PC-9 (cell line): ENCODE results near the gene PIK3CB. TPM values are rescaled to one million over a fixed set of nuclear protein-coding genes. Genes with fewer than 3 reads are reported as not detected.

ENCODE experiments used
- BruUV-seq: library from RNA; stranded (reverse); fragments of 400-500 nt; replicated peaks from 2 replicates; lab custom pipeline; 2021; lab: Mats Ljungman, UMichigan
- CTCF ChIA-PET: fragments of 300-600 bp; sonication (Branson Sonifier 250); formaldehyde crosslinking; loops from one replicate; lab custom pipeline; 2022; ENCODE audit warnings: antibody characterized with exemption; lab: Charles Lee
- POLR2A ChIA-PET: fragments of 300-600 bp; sonication (Branson Sonifier 250); formaldehyde crosslinking; loops from one replicate; lab custom pipeline; 2022; ENCODE audit warnings: antibody characterized with exemption; ENCODE audit not compliant: unreplicated experiment; lab: Charles Lee
- DNase-seq, 2 experiments: peaks; one replicate each; pipeline versions ENCODE4 v3.0.0 to v3.0.0-alpha.2; 2015 to 2022; ENCODE audit warnings: mixed read lengths in 1 of 2
- H2AFZ ChIP-seq: fragments of 200-600 bp; sonication (generic); 2 replicates; pipeline ENCODE4 v1.8.1; 2017; ENCODE audit warnings: antibody characterized with exemption
- H3F3A ChIP-seq: fragments of 200-600 bp; sonication (generic); 2 replicates; pipeline ENCODE4 v1.8.1; 2017; ENCODE audit warnings: antibody characterized with exemption, mild to moderate bottlenecking, low read depth; ENCODE audit not compliant: insufficient read depth
- H3K27ac ChIP-seq: fragments of 200-600 bp; sonication (generic); 2 replicates; pipeline ENCODE4 v1.6.1; 2016; ENCODE audit warnings: mixed run types
- H3K27me3 ChIP-seq: fragments of 200-600 bp; sonication (generic); 2 replicates; pipeline ENCODE4 v1.6.1; 2016; ENCODE audit warnings: low read depth, mixed run types; ENCODE audit not compliant: insufficient read depth
- H3K36me3 ChIP-seq: fragments of 200-600 bp; sonication (generic); 2 replicates; pipeline ENCODE4 v1.6.1; 2016; ENCODE audit warnings: low read depth, mixed run types
- H3K4me1 ChIP-seq: fragments of 200-600 bp; sonication (generic); replicated peaks from 2 replicates; pipeline ENCODE4 v1.6.1; 2016; ENCODE audit warnings: mixed run types; ENCODE audit not compliant: insufficient read depth
- H3K4me2 ChIP-seq: fragments of 200-600 bp; sonication (generic); 2 replicates; pipeline ENCODE4 v1.6.1; 2017; ENCODE audit warnings: mixed run types
- H3K4me3 ChIP-seq: fragments of 200-600 bp; sonication (generic); 2 replicates; pipeline ENCODE4 v1.6.1; 2016; ENCODE audit warnings: mixed run types
- H3K79me2 ChIP-seq: fragments of 200-600 bp; sonication (generic); 2 replicates; pipeline ENCODE4 v1.6.1; 2017; ENCODE audit warnings: low read depth, mixed run types
- H3K9me2 ChIP-seq: fragments of 200-600 bp; sonication (generic); 2 replicates; pipeline ENCODE4 v1.8.1; 2017; ENCODE audit warnings: mild to moderate bottlenecking; ENCODE audit not compliant: insufficient read depth
- H3K9me3 ChIP-seq: fragments of 200-600 bp; sonication (generic); 2 replicates; pipeline ENCODE4 v1.8.1; 2016; ENCODE audit warnings: low read depth; ENCODE audit not compliant: insufficient read depth
- H4K20me1 ChIP-seq: fragments of 200-600 bp; sonication (generic); 2 replicates; pipeline ENCODE4 v1.8.1; 2017; ENCODE audit not compliant: insufficient read depth
- EZH2 ChIP-seq: fragments of 200-600 bp; sonication (generic); IDR thresholded peaks from 2 replicates; pipeline ENCODE4 v1.8.0; 2017; ENCODE audit warnings: antibody characterized with exemption, low read depth
- intact Hi-C: fragments of 100-400 bp; cut with micrococcal nuclease; formaldehyde crosslinking; loops from one replicate; pipeline ENCODE4 v1.10.0; 2022; ENCODE audit not compliant: unreplicated experiment
- total RNA-seq: library from RNA; stranded (reverse); gene quantifications from 2 replicates; pipeline ENCODE4 v1.2.3, GENCODE V29; 2021
- TF ChIP-seq, protein P1 (sequence below): fragments of 200-600 bp; sonication (generic); conservative IDR thresholded peaks from 2 replicates; pipeline ENCODE4 v1.6.1; 2017; ENCODE audit warnings: mixed run types, antibody characterized with exemption, mild to moderate bottlenecking, moderate library complexity

PIK3CB gene
- total RNA-seq, 1 experiment from 2014 or later: 47.8 TPM

DNA sequence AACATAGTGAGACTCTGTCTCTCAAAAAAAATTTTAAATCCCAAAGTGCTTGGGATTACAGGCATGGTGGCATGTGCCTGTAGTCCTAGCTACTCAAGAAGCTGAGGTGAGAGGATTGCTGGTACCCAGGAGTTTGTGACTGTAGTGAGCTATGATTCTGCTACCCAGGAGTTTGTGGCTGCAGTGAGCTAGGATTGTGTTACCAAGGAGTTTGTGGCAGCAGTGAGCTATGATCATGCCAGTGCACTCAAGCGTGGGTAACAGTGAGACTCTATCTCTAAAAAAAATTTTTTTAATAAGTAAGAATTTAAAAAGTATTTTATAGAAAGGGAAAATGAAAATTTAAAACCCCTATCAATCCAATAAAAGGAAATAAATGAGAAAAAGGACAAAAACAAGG is 156.6 kb downstream of the PIK3CB start:
- Histone ChIP-seq H3K4me1 (no peaks in the 10 kb centered on the region; the same call in 1 of the 2 replicates), H3K9me2 (no peaks in the 10 kb centered on the region), H3K4me3 (no peak overlapping the region), H3K4me2 (no peak overlapping the region), H2AFZ (no peak overlapping the region), H3K27me3 (no peaks in the 10 kb centered on the region), H3F3A (peaks cover 3% of the 10 kb centered on the region; the same call in 1 of the 2 replicates), H3K27ac (no peak overlapping the region), H3K36me3 (peaks cover 19% of the 10 kb centered on the region), H3K79me2 (no peaks in the 10 kb centered on the region), H4K20me1 (no peaks in the 10 kb centered on the region), H3K9me3 (peaks cover 20% of the 10 kb centered on the region)
- POLR2A ChIA-PET: no interaction called here
- DNase-seq: no peak
- CTCF ChIA-PET: interaction anchor here (0.6 to 1.2 kb wide), 2 partner anchors 32 to 237 kb away, joined by 4 to 18 read pairs; no protein-coding TSS in a partner anchor
- no TSS peak for BruUV-seq
- TF ChIP-seq EZH2: no peak
- TF ChIP-seq, protein P1, sequence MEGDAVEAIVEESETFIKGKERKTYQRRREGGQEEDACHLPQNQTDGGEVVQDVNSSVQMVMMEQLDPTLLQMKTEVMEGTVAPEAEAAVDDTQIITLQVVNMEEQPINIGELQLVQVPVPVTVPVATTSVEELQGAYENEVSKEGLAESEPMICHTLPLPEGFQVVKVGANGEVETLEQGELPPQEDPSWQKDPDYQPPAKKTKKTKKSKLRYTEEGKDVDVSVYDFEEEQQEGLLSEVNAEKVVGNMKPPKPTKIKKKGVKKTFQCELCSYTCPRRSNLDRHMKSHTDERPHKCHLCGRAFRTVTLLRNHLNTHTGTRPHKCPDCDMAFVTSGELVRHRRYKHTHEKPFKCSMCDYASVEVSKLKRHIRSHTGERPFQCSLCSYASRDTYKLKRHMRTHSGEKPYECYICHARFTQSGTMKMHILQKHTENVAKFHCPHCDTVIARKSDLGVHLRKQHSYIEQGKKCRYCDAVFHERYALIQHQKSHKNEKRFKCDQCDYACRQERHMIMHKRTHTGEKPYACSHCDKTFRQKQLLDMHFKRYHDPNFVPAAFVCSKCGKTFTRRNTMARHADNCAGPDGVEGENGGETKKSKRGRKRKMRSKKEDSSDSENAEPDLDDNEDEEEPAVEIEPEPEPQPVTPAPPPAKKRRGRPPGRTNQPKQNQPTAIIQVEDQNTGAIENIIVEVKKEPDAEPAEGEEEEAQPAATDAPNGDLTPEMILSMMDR: no peak
- intact Hi-C loops: no loop called here

DNA sequence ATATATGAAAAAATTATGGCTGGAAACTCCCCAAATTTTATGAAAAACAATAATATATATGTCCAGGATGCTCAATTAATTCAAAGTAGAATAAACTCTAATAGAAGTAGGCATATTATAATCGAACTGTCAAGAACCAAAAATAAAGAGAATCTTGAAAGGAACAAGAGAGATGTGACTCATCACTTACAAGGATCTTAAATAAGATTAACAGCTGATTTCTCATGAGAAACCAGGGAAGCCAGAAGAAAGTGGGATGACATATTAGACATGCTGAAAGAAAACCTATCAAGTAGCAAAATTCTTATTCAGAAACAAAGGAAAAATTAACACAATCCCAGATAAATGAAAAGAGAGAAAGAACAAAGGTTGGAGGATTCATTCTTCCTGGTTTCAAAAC is 159.3 kb downstream of the PIK3CB start:
- POLR2A ChIA-PET: no interaction called here
- Histone ChIP-seq H3K9me3 (peaks cover 20% of the 10 kb centered on the region), H3K4me1 (no peaks in the 10 kb centered on the region; the same call in 1 of the 2 replicates), H3K4me2 (no peak overlapping the region), H2AFZ (no peak overlapping the region), H3K9me2 (no peaks in the 10 kb centered on the region), H3K27me3 (no peaks in the 10 kb centered on the region), H3K4me3 (no peak overlapping the region), H3K36me3 (peaks cover 13% of the 10 kb centered on the region), H4K20me1 (no peaks in the 10 kb centered on the region), H3K79me2 (no peaks in the 10 kb centered on the region), H3F3A (peaks cover 3% of the 10 kb centered on the region; the same call in 1 of the 2 replicates), H3K27ac (no peak overlapping the region)
- no TSS peak for BruUV-seq
- intact Hi-C loops: no loop called here
- CTCF ChIA-PET: no interaction called here
- no peak for TF ChIP-seq EZH2
- TF ChIP-seq, protein P1: no peak
- DNase-seq: no peak

DNA sequence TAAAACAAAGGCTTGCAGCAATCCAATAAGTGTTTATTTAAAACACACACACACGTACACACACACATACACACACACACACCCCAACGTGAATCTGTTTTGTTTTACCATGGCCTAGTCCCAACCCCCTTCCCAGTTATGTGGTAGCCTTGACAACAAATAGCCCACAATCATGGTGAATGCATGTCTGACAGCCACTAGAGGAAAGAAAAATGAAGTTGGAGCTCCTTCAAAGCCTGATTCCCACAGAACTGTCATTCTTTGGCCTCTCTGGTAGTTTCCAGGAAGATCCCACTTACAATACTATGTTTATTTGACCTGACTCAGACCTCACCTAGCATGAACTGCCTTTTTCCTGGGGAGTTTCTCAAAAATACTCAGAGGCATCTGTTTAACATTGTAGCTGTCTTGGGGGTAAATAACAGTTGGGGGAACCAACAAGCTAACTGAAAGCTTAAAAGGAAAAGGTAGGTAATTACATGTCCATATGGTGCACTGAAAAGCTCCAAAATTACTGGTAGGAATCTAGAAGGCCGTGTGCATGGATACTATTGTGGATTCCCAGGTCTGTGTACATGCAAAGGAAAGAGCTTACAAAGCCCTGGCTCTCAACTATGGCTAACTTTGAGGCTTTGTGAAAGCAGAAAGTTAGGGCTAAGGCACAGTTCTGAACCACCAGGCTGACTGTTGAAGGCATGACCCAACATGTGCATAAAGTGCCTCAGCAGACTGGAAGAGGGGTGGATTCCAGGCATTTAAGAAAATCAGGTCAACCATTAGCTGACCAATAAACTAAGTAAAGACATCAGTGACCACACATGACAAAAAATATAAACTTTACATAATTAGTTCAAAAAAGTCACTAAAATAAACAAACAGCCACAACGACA is 160.8 kb downstream of the PIK3CB start:
- Histone ChIP-seq H3K36me3 (peaks cover 13% of the 10 kb centered on the region), H4K20me1 (no peaks in the 10 kb centered on the region), H2AFZ (no peak overlapping the region), H3K4me2 (no peak overlapping the region), H3K79me2 (no peaks in the 10 kb centered on the region), H3K4me3 (no peak overlapping the region), H3K27me3 (no peaks in the 10 kb centered on the region), H3K27ac (no peak overlapping the region), H3K9me3 (peaks cover 20% of the 10 kb centered on the region), H3K4me1 (no peaks in the 10 kb centered on the region; the same call in 1 of the 2 replicates), H3K9me2 (no peaks in the 10 kb centered on the region), H3F3A (peaks cover 3% of the 10 kb centered on the region; the same call in 1 of the 2 replicates)
- intact Hi-C loops: no loop called here
- POLR2A ChIA-PET: interaction anchor here (0.6 kb wide), 1 partner anchor 11 kb away, joined by 11 read pairs; no protein-coding TSS in a partner anchor
- no peak for DNase-seq
- CTCF ChIA-PET: no interaction called here
- TF ChIP-seq, protein P1: no peak
- TF ChIP-seq EZH2: no peak
- no TSS peak for BruUV-seq
